HepG2 (cell line): ENCODE results near the gene KCNIP4. TPM values are rescaled to one million over a fixed set of nuclear protein-coding genes. Genes with fewer than 3 reads are reported as not detected.

Experiments used
- ATAC-seq: fragments of 200-7000 bp; cut with Tn5 transposase; 3 replicates; pipeline ENCODE4 v1.9.1; 2020; ENCODE audit warnings: mild to moderate bottlenecking, moderate library complexity
- BruUV-seq: library from RNA; stranded (reverse); fragments of 400-500 nt; replicated peaks from 2 replicates; lab custom pipeline; 2021; lab: Mats Ljungman, UMichigan
- CTCF ChIA-PET: fragments of 300-600 bp; formaldehyde crosslinking; extraction: SDS; loops from one replicate; lab custom pipeline; 2021; ENCODE audit warnings: low total read pairs, inconsistent platforms, low intra/inter-chr PET ratio; lab: Yijun Ruan, JAX
- POLR2A ChIA-PET: fragments of 350-600 bp; sonication (Branson Sonifier 250); formaldehyde crosslinking; loops from one replicate; lab custom pipeline; 2020; ENCODE audit warnings: antibody characterized with exemption, inconsistent platforms; lab: Yijun Ruan, JAX
- DNase-seq: peaks from one replicate; pipeline ENCODE4 v3.0.0-alpha.2; 2015; ENCODE audit warnings: low spot score
- FAIRE-seq: peaks from 3 replicates; lab custom pipeline; 2011; peaks lifted over from hg19 to GRCh38; lab: Jason Lieb, UNC
- H2AFZ ChIP-seq: one replicate; pipeline ENCODE4 v1.6.1; 2011; ENCODE audit warnings: low read length, inconsistent platforms
- H3K27ac ChIP-seq: fragments of 300-600 bp; 3 replicates; pipeline ENCODE4 v1.8.0; 2011; ENCODE audit warnings: mixed run types, mild to moderate bottlenecking, mixed read lengths, low read length, inconsistent platforms; ENCODE audit not compliant: insufficient read depth; ENCODE audit errors: extremely low read length
- H3K27me3 ChIP-seq, 2 experiments: fragments of 200-600 bp in 1 of 2; 2 replicates in 1 of 2; 3 replicates in 1 of 2; pipeline versions ENCODE4 v1.6.0 to v1.8.0; 2011; ENCODE audit warnings: low read length in 2 of 2, mild to moderate bottlenecking in 2 of 2, moderate library complexity in 2 of 2, inconsistent platforms in 1 of 2; ENCODE audit not compliant: insufficient read depth in 2 of 2, control insufficient read depth in 1 of 2
- H3K36me3 ChIP-seq, 2 experiments: fragments of 200-600 bp in 1 of 2; replicated peaks in 1 of 2; 2 replicates in 1 of 2; 3 replicates in 1 of 2; pipeline versions ENCODE4 v1.5.1 to v1.8.0; 2011; ENCODE audit warnings: low read length in 2 of 2, inconsistent platforms in 1 of 2; ENCODE audit not compliant: insufficient read depth in 2 of 2, control insufficient read depth in 1 of 2
- H3K4me1 ChIP-seq: 2 replicates; pipeline ENCODE4 v1.5.1; 2012; ENCODE audit warnings: low read length, inconsistent platforms; ENCODE audit not compliant: insufficient read depth
- H3K4me2 ChIP-seq: 2 replicates; pipeline ENCODE4 v1.6.0; 2011; ENCODE audit warnings: low read depth, low read length, inconsistent platforms
- H3K4me3 ChIP-seq, 3 experiments: fragments of 200-600 bp in 1 of 3; sonication (generic), shearing (Covaris generic) in 1 of 3; replicated peaks in 1 of 3; 2 replicates each; pipeline ENCODE4 v1.5.1; 2011 to 2016; ENCODE audit warnings: low read length in 3 of 3, inconsistent platforms in 2 of 3, low read depth in 2 of 3, mild to moderate bottlenecking in 2 of 3, control low read depth in 1 of 3, mixed read lengths in 1 of 3; ENCODE audit not compliant: insufficient read depth in 1 of 3
- H3K79me2 ChIP-seq: one replicate; pipeline ENCODE4 v1.6.1; 2011; ENCODE audit warnings: low read length, inconsistent platforms; ENCODE audit not compliant: insufficient read depth
- H3K9ac ChIP-seq: 2 replicates; pipeline ENCODE4 v1.6.0; 2011; ENCODE audit warnings: mild to moderate bottlenecking, low read depth, low read length, inconsistent platforms; ENCODE audit not compliant: insufficient read depth
- H3K9me3 ChIP-seq: 2 replicates; pipeline ENCODE4 v1.5.1; 2012; ENCODE audit warnings: mild to moderate bottlenecking, low read length
- H4K20me1 ChIP-seq: 2 replicates; pipeline ENCODE4 v1.6.0; 2011; ENCODE audit warnings: inconsistent platforms, mild to moderate bottlenecking, low read length, moderate library complexity; ENCODE audit not compliant: insufficient read depth
- BORCS8-MEF2B ChIP-seq: sonication (generic); formaldehyde crosslinking; IDR thresholded peaks from 2 replicates; pipeline ENCODE4 v1.8.0; 2022; ENCODE audit warnings: mild to moderate bottlenecking, missing genetic modification reagents
- CTCF ChIP-seq: sonication (generic); formaldehyde crosslinking; IDR thresholded peaks from 2 replicates; pipeline ENCODE4 v1.5.0; 2020; ENCODE audit warnings: mild to moderate bottlenecking, missing genetic modification reagents, moderate library complexity
- HMG20B ChIP-seq: conservative IDR thresholded peaks from 2 replicates; pipeline ENCODE4 v1.6.1; 2016; ENCODE audit warnings: missing genetic modification reagents, missing compliant biosample characterization
- MBNL3 ChIP-seq: fragments of 250-450 bp; sonication (Bioruptor Pico); conservative IDR thresholded peaks from 2 replicates; pipeline ENCODE4 v1.8.0; 2022; ENCODE audit warnings: mild to moderate bottlenecking, inconsistent platforms
- MTA3 ChIP-seq: sonication (generic); formaldehyde crosslinking; IDR thresholded peaks from 2 replicates; pipeline ENCODE4 v1.4.0; 2020; ENCODE audit warnings: missing genetic modification reagents
- MTF2 ChIP-seq: sonication (generic); formaldehyde crosslinking; IDR thresholded peaks from 2 replicates; pipeline ENCODE4 v1.5.0; 2020; ENCODE audit warnings: missing genetic modification reagents, borderline replicate concordance
- SMC3 ChIP-seq: IDR thresholded peaks from 2 replicates; pipeline ENCODE4 v1.6.1; 2011; ENCODE audit warnings: low read length, improper control_type of control experiment
- STAG1 ChIP-seq: sonication (generic); formaldehyde crosslinking; IDR thresholded peaks from 2 replicates; pipeline ENCODE4 v1.4.0; 2020; ENCODE audit warnings: missing genetic modification reagents
- TBP ChIP-seq: sonication (generic); formaldehyde crosslinking; IDR thresholded peaks from 2 replicates; pipeline ENCODE4 v1.5.0; 2020; ENCODE audit warnings: missing genetic modification reagents
- TIGD3 ChIP-seq: sonication (generic); formaldehyde crosslinking; IDR thresholded peaks from 2 replicates; pipeline ENCODE4 v1.5.1; 2020; ENCODE audit warnings: mild to moderate bottlenecking, missing genetic modification reagents, borderline replicate concordance
- ZBTB2 ChIP-seq: sonication (generic); formaldehyde crosslinking; IDR thresholded peaks from 2 replicates; pipeline ENCODE4 v1.8.0; 2022; ENCODE audit warnings: low read depth, missing genetic modification reagents
- ZBTB7A ChIP-seq: sonication (generic); formaldehyde crosslinking; IDR thresholded peaks from 2 replicates; pipeline ENCODE4 v1.8.0; 2022; ENCODE audit warnings: mild to moderate bottlenecking, missing genetic modification reagents
- ZGPAT ChIP-seq: IDR thresholded peaks from 2 replicates; pipeline ENCODE4 v1.6.1; 2016; ENCODE audit warnings: mild to moderate bottlenecking
- ZNF619 ChIP-seq: sonication (generic); formaldehyde crosslinking; IDR thresholded peaks from 2 replicates; pipeline ENCODE4 v1.4.0; 2020; ENCODE audit warnings: mild to moderate bottlenecking, missing genetic modification reagents
- ZSCAN21 ChIP-seq: sonication (generic); formaldehyde crosslinking; IDR thresholded peaks from 2 replicates; pipeline ENCODE4 v1.8.0; 2022; ENCODE audit warnings: mild to moderate bottlenecking, missing genetic modification reagents, moderate library complexity, borderline replicate concordance
- WGBS: methylation state at CpG from one replicate; pipeline ENCODE4 v1.1.6; 2017; ENCODE audit warnings: low lambda C conversion rate; 5-methylcytosine and 5-hydroxymethylcytosine counted together
- in situ Hi-C: cut with HindIII; loops from 2 replicates; pipeline ENCODE4 v1.10.0; 2017; ENCODE audit warnings: low pct_unique_long_range_greater_than_20kb; ENCODE audit not compliant: extremely low pct_ligation_motif_present
- intact Hi-C: fragments of 100-400 bp; cut with micrococcal nuclease; formaldehyde crosslinking; loops from one replicate; pipeline ENCODE4 v1.10.0; 2022; ENCODE audit not compliant: unreplicated experiment
- polyA plus RNA-seq, 8 experiments: library from polyadenylated mRNA; depleted of rRNA in 3 of 8; stranded (reverse) in 7 of 8; unstranded in 1 of 8; fragments of >200 nt; fragmentation: Illumina TruSeq in 4 of 8; extraction: Trizol in 4 of 8; gene quantifications; 2 replicates each; pipeline versions ENCODE4 v1.2.1 to v1.2.3, GENCODE V29; 2011 to 2016; ENCODE audit warnings: low read depth in 4 of 8, missing spikeins in 1 of 8, mixed read lengths in 1 of 8; ENCODE audit not compliant: insufficient read depth in 1 of 8
- total RNA-seq, 5 experiments: library from RNA; depleted of rRNA; stranded (reverse); fragments of >200 nt; fragmentation: Illumina TruSeq; extraction: Trizol; gene quantifications; 2 replicates each; pipeline ENCODE4 v1.2.3, GENCODE V29; 2016; ENCODE audit warnings: low read depth in 1 of 5

KCNIP4 gene
- total and polyA plus RNA-seq, 2 of the 13 experiments (the other 11 are each of a cell fraction or from before 2014, with no cell fraction given), result 0.09 TPM; not detected in 1

- TF ChIP-seq MTF2 (CRISPR knock-in tag) (no peak), CTCF (CRISPR knock-in tag) (peak; percentile 42), MTA3 (CRISPR knock-in tag) (no peak), BORCS8-MEF2B (no peak), ZGPAT (no peak), HMG20B (CRISPR knock-in tag) (no peak), TBP (CRISPR knock-in tag) (no peak), ZSCAN21 (CRISPR knock-in tag) (no peak), SMC3 (peak; percentile 10; the same call in 1 of the 2 replicates), ZBTB7A (CRISPR knock-in tag) (no peak), MBNL3 (CRISPR knock-in tag) (no peak), STAG1 (CRISPR knock-in tag) (peak; percentile 59), TIGD3 (CRISPR knock-in tag) (no peak), ZBTB2 (CRISPR knock-in tag) (no peak), ZNF619 (CRISPR knock-in tag) (no peak)
- intact Hi-C loops, result loop anchor here (1.0 to 10.0 kb wide), 3 partner anchors 140 to 290 kb away; no protein-coding TSS in a partner anchor
- H3K4me3 ChIP-seq, result no peak overlapping the region
- no TSS peak for BruUV-seq
- no peak overlapping the region for H3K27ac ChIP-seq
- H2AFZ ChIP-seq, result no peak overlapping the region
- WGBS, result 16% methylated on average over 6 of the region's 6 CpGs
- no peaks in the 10 kb centered on the region for H3K27me3 ChIP-seq
- no peak overlapping the region for H3K9ac ChIP-seq
- ChIA-PET POLR2A (no interaction called here), CTCF (interaction anchor here (0.7 to 2.4 kb wide), 4 partner anchors 263 to 1996 kb away, joined by 4 to 15 read pairs (median 9); no protein-coding TSS in a partner anchor)
- H3K36me3 ChIP-seq, result no peaks in the 10 kb centered on the region
- H3K4me2 ChIP-seq, result no peak overlapping the region
- no peak for FAIRE-seq
- in situ Hi-C loops, result loop anchor here (5.0 to 25.0 kb wide), 3 partner anchors 263 to 2000 kb away; no protein-coding TSS in a partner anchor
- no peak for DNase-seq
- ATAC-seq, result no peak
- no peaks in the 10 kb centered on the region for H3K79me2 ChIP-seq
- H3K4me1 ChIP-seq, result no peaks in the 10 kb centered on the region
- no peaks in the 10 kb centered on the region for H4K20me1 ChIP-seq
- H3K9me3 ChIP-seq, result no peaks in the 10 kb centered on the region
Measured at GRCh38 chr4:20684852-20685763, 1263.5 kb downstream of the KCNIP4 start.
